Activated CD8-positive, alpha-beta memory T cell treated with anti-CD3 and anti-CD28 coated beads for 48 hours (primary cell): ENCODE results near the gene VAT1L.

ENCODE experiments used
- DNase-seq, 3 experiments: peaks; one replicate each; pipeline ENCODE4 v3.0.0-alpha.2; 2020; ENCODE audit warnings: low read depth in 2 of 3, low spot score in 2 of 3

Gene VAT1L

GRCh38 chr16:77905374-77905920 is 117.1 kb downstream of the VAT1L start:
- DNase-seq, result no peak

DNA sequence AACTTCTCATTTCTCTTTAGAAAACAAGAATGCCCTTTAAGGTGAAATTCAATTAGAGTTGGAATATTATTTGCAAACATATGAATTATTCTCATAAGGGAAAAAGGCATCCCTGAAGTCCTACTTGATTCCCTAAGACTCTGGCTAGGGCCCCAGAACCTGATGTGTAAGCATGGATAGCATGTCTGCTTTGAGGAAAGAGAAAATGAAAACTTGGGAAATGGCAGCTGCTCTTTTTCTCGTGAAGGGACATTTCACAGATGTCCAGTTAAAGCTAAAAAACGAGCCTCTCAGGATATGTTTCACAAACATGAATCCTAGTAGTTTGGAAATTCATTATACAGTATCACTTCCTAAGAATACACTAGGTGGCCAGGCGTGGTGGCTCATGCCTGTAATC is 121.7 kb downstream of the VAT1L start:
- no peak for DNase-seq

DNA sequence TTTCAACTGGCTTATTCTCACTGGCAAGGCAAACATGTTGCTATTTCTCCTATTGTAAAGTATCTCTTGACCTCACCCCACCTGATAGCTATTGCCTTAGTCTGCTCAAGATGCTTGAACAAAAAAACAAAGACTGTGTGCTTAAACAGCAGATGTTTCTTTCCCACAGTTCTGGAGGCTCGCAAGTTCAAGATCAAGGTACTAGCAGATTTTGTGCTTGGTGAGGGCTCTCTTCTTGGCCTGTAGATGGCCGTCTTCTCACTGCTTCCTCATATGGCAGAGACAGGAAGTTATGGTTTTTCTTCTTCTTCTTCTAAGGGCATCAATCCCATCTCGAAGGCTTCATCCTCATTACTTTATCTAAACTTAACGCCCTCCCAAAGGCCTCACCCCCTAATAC is 124.3 kb downstream of the VAT1L start:
- DNase-seq, result no peak

GRCh38 chr16:77913738-77914253 is 125.4 kb downstream of the VAT1L start:
- no peak for DNase-seq

GRCh38 chr16:77916111-77916510 is 127.7 kb downstream of the VAT1L start:
- no peak for DNase-seq

- no peak for DNase-seq
Measured at GRCh38 chr16:77917971-77918370, 129.6 kb downstream of the VAT1L start.

- DNase-seq, result no peak
Measured at GRCh38 chr16:77918809-77919707, 130.7 kb downstream of the VAT1L start.

- no peak for DNase-seq
Measured at GRCh38 chr16:77919761-77920415, 131.5 kb downstream of the VAT1L start.

- no peak for DNase-seq
Measured at GRCh38 chr16:77920984-77921383, 132.6 kb downstream of the VAT1L start.

DNA sequence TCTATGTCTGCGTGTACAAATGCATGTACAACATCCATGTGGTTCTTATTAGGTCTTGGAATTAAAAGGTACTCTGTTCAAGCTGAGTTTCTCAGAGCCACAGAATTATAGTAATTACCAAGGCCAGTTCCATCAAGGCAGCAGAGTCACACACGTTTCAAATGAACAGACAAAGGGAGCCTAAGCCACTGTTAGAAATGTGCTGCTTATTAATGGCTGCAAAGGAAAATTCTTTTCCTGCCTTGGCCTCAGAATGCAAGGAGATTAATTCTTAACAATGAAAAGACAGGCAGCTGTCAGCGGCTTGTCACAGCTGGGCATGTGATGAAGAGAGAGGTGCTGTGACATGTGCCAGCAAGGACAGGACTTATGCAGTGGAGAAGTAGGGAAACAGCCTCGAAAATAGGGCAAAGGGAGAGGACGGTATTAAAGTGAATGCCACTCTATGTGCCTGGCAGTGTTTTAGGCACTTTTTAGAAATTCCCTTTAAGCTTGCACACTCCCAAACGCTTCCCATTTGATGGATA is 133.9 kb downstream of the VAT1L start:
- DNase-seq, result no peak

DNA sequence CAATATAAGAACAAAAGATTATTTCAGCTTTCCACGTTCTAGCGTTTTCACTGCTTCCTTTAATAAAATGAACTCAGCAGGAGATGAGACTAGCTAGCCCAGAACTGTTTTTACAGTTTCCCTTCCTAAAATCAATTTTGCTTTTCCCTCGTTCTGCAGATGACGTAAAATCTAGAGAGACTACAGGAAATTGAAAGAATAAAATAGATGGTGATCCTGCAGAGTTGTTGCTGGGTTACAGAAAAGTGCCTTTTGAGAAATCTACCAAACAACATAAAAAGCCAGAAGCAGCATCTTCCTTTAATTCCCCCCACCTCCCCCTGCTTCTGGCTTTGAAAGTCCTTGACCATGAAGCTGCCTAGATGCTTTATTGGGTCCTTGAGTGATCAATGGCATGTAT is 137.2 kb downstream of the VAT1L start:
- no peak for DNase-seq

DNA sequence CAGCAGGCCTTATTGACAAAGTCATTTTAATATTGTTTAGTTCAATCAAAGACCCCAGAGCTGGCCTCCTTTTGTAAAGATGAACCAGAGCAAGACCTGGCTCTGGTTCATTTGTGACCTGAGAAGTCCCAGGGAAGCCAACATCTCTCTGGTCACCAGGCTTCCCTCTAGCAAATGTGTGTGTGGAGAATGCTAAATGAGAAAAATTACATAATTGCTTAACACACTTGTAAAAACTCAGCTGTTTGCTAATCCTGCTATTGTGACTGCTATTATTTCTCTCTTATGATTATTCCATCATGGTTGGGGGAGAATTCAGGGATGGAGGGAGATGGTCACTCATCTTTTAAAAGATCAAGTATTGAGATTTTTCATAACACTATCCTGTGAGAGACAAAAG is 139.7 kb downstream of the VAT1L start:
- no peak for DNase-seq

DNA sequence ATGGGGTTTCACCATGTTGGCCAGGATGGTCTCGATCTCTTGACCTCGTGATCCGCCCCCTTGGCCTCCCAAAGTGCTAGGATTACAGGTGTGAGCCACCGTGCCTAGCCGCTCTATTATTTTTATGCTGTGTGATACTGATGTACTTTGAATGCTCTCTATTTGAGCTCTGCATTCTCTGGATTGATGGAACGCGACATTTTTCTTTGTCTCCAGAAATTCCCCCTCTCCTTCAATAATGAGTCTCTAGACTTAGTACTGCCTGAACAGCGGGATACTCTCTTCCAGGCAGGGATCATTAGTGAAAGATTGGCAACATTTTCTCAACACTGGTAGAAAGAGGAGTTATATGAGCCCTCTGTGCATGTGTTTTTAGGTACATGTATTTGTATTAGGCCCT is 140.6 kb downstream of the VAT1L start:
- no peak for DNase-seq

GRCh38 chr16:77931058-77931457 is 142.7 kb downstream of the VAT1L start:
- DNase-seq, result no peak

GRCh38 chr16:77937473-77938149 is 149.2 kb downstream of the VAT1L start:
- DNase-seq, result no peak

- no peak for DNase-seq
Measured at GRCh38 chr16:77938913-77939312, 150.5 kb downstream of the VAT1L start.

DNA sequence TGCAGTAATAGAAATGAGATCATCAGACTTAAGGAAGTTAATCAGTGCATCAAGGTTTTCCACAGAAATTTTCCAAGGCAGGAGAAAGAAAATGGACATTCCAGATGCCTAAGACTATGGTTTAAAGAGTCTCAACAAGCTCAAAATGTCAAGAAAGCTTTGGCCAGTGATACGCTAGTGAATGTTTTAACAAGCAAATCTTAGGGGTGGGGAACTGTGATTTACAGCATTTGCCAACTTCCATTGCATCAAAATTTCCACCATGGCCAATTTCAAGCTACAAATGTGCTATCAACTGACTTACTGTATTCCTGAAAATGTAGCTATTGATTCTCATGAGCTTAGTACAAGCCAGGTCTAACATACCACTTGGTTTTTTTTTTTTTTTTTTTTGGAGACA is 151.6 kb downstream of the VAT1L start:
- no peak for DNase-seq

- DNase-seq, result no peak
Measured at GRCh38 chr16:77943801-77944200, 155.4 kb downstream of the VAT1L start.

- DNase-seq, result no peak
Measured at GRCh38 chr16:77944631-77945030, 156.3 kb downstream of the VAT1L start.

- no peak for DNase-seq
Measured at GRCh38 chr16:77945126-77945525, 156.8 kb downstream of the VAT1L start.

GRCh38 chr16:77946823-77947222 is 158.5 kb downstream of the VAT1L start:
- DNase-seq, result no peak
